HG03159 (cell line): Measurements from ENCODE around the gene TTC12.

Experiments
- ATAC-seq: cut with Tn5 transposase; IDR thresholded peaks from one replicate; pipeline ENCODE4 v1.9.1; 2021; ENCODE audit warnings: mild to moderate bottlenecking, moderate library complexity; ENCODE audit not compliant: unreplicated experiment

The TTC12 gene, protein sequence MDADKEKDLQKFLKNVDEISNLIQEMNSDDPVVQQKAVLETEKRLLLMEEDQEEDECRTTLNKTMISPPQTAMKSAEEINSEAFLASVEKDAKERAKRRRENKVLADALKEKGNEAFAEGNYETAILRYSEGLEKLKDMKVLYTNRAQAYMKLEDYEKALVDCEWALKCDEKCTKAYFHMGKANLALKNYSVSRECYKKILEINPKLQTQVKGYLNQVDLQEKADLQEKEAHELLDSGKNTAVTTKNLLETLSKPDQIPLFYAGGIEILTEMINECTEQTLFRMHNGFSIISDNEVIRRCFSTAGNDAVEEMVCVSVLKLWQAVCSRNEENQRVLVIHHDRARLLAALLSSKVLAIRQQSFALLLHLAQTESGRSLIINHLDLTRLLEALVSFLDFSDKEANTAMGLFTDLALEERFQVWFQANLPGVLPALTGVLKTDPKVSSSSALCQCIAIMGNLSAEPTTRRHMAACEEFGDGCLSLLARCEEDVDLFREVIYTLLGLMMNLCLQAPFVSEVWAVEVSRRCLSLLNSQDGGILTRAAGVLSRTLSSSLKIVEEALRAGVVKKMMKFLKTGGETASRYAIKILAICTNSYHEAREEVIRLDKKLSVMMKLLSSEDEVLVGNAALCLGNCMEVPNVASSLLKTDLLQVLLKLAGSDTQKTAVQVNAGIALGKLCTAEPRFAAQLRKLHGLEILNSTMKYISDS

DNA sequence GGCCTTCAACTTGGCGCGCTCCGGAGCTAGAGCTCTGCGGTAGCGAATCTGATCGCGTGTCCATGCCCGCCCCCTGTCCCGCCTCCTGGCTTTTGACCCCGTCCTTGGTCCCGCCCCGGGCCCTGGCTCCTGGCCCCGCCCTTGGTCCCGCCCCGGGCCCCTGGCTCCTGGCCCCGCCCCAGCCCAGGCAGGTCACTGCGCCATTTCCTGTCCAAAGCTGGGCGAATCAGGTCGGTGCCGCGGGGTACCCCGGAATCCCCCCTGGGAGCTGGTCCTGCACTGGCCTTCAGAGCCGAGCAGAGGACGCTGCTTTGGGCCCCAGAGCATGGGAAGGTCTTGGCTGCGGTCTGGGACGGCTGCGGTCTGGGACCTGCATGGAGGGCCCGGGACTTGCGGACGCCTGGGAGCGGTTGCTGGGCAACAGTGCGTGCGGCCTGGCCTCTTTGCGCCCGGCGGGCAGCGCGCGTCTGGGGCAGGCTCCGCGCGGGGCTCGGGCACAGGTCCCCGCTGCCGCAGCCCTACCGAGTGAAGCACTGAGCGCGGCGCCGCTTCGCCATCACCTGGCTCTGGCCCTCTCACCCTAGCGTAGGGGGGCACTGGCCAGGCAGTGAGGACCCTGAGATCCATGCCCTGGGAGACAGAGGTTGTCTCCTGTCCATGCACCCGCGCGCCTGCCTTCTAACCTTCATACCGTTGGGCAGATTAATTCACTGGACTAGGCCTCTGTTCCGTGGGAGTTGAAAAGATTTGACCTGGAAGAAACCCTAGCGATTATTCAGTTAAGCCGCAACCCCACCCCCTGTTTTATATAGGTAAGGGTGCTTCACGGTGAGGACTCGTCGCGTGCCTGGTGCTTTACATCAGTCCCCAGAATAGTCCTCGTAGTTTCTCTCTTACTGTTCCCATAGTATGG is at the start of gene TTC12:
Gene TTC12, plus strand, starts transcription at position 195 of the 913 bp plus-strand sequence. CDS start 1,675 bp downstream, outside the sequence.
- ATAC-seq: peak; percentile 98

DNA sequence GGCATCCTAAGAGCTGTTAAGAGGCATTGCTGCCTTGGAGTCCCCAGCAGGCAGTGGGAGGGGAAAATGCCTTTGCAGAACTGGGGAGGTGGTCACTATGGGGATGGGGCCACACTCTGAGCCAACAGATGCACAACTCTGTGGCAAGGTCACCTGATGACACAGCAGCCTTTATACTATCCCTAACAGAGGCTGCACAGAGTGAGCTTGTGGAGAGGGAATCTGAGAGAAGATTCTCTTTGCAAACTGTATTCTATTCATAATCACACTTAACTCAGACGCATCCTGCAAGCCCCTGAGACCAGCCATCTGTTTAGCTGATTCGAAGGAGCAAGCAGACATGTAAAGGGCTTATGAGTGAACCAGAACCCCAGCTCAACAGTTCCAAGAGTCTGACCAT is 49.0 kb upstream of the TTC12 start:
- no peak for ATAC-seq

DNA sequence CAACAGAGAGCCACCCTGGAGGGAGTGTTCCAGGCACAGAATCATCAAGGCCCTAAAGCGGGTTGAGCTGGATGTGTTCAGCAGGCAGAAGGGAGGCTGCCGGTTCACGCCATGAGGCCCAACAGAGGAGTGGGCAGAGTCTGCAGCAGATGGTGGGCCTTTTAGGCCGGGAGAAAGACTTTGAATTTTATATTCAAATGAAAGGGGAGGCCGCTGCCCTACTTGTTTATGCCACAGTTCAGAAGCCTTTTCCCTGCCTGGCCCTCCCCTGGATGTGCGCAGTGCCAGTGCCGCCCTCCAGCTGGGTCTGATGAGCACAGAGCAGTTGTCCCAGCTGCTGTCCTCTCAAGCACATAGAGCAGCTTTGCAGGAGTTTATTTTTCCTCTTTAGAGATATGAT is 46.9 kb upstream of the TTC12 start:
- ATAC-seq: no peak

DNA sequence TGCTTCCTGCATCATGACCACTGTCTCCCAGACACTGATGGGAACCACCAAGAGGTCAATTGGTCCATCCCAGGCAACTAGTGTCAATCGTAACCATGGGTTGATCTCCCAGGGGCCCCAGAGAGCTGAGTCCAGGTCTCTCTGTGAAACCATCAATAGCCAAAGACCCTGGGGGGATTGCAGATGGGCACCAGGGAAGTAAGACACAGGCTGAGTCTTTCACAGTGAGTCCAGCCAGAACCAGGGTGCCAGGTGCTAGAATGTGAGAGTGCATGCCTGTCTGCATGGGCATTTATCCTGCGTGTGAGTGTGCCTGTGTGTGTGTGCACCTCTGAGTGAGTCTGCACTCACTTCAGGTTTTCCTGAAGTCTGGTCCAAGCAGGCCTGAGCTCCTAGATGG is 45.3 kb upstream of the TTC12 start:
- no peak for ATAC-seq

DNA sequence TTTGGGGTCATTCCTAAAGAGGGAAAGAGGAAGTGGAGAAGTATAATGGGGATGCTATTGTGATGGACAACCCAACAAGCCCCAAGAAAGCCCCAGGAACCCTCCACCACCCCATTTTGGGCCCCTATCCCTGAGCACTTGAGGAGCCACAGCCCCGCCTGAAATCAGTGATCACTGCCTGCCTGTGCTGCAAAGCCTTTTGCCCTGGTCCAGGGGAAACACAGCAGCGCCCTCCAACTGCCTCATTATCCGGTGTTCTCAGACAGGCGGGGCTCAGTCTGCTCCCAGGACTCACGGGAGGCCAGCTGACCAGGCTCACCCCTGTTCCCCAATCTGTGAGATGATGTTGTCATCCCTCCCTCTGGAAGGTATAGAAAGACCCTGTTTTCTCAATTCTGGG is 44.7 kb upstream of the TTC12 start:
- ATAC-seq: no peak

DNA sequence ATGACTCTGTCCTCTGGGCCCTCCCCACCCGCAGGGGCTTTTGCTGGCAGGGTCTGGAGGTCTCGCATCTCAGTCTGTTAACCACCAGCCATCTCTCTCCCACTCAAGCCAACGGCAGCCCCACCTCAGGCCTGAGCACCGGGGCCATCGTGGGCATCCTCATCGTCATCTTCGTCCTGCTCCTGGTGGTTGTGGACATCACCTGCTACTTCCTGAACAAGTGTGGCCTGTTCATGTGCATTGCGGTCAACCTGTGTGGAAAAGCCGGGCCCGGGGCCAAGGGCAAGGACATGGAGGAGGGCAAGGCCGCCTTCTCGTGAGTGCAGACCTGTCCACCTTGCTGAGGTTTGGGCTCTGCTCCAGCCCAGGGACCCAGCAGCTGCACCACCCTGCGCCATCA is 44.3 kb upstream of the TTC12 start:
- ATAC-seq: no peak

DNA sequence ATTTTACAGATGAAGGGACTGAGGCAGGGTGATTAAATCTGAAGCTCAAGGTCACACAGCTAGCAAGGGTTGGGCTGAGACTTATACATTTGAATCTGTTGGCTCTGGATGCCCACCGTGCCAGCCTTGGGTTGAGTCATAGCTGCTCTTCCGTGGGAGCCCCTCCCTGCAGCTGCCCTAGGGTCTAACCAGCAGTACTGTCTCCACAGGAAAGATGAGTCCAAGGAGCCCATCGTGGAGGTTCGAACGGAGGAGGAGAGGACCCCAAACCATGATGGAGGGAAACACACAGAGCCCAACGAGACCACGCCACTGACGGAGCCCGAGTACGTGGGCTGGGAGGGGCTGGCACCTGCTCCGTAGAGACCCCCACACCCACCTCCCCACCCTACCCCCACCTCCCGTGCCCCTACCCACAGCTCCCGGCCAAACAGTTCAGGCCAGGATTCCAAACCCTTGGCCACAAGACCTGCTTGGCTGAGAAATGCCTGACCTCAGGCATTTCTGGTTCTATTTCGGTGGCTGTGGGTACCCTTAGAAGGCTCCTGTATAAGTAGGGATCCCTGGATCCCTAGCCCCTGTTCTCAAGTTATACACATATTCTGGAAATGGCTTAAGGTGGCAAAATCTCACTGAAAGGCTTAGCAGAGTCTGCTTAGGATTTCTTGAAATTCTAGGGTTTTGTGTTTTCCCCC is 42.7 kb upstream of the TTC12 start:
- ATAC-seq: no peak

DNA sequence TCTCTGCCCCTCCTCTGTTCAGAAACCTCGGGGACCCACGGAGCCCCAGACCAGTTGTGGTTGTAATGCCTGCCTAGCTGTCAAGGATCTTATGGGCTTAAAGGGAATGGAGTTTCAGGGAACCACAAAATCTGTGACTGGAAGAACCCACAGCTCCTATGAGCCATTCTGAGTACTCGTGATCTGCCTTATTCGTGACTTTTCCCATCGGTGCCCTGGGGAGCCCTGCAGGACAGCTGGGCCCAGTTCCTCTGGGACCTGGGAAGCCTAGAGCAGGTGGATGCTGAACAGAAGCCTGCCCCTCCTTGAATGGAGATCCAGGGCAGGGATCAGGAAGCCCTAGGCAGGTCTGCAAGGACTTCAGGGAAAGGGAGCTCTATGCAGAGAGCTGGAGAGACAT is 42.1 kb upstream of the TTC12 start:
- no peak for ATAC-seq

DNA sequence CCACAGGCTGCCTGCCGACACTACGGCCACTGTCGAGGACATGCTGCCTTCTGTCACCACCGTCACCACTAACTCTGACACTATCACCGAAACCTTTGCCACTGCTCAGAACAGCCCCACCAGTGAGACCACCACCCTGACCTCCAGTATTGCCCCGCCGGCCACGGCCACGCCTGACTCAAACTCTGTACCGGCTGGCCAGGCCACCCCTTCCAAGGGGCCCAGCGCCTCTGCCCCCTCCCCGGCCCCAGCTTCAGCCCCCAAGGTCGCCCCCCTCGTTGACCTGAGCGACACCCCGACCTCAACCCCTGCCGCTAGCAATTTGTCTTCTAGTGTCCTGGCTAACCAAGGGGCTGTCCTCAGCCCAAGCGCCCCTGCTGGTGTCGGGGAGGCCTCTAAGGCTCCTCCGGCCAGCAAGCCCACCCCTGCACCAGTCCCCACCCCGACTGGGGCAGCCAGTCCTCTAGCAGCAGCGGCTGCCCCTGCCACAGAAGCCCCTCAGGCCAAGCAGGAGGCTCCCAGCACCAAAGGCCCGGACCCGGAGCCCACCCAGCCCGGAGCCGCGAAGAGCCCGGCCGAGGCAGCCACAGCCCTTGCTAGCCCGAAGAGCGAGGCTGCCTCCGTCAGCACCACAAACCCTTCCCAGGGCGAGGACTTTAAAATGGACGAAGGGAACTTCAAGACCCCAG is 41.3 kb upstream of the TTC12 start:
- no peak for ATAC-seq

DNA sequence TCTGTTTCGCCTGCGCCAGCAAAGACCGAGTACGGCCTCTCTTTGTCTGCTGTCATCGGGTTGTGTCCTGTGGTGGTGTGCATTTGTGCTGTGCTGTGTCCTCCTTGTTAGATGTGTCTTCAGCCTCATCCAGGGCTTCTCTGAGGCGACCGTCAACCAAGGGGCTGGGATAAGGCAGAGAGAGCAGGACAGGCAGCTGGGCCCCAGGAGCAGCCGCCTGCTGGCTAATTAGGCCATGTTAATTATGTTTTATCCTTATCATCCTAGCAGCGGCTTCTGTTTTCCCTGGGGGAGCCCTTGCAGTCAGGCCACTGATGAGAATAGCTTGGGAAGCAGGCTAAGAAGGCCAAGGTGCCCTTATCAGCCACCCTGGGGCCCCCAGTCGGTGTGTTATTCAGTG is 40.7 kb upstream of the TTC12 start:
- ATAC-seq: no peak

DNA sequence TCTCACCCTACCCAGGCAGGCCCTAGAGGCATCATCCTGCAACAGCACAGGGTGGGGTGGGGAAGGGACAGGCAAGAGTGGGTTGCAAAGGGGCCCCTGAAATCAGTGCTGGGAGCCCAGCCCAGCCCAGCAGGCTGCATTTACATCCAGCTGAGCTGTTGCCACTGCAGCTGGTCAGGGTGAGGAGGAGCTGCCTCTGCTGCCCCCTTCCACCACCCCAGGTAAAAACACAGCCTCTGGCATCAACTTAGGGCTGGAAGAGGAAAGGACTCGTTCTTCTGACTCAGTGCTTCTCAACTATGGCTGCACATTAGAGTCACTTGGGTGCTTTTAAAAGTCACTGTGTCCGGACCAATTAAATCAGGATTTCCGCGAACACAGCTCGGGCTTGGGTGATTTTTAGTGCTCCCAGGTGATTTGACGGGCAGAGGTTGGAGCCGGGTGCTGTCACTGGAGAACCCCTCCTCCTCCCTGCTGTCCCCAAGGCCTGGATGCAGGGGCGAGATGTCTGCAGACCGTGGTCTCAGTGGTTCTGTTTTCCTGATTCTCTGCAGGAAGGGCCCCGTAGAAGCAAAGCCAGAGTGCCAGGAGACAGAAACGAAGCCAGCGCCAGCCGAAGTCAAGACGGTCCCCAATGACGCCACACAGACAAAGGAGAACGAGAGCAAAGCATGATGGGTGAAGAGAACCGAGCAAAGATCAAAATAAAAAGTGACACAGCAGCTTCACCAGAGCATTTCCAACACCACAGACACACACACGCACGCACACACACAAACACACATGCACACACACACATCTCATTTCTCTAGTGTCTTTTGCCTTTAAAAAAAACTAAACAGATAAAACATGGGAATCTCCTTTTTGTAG is 39.4 kb upstream of the TTC12 start:
- no peak for ATAC-seq

DNA sequence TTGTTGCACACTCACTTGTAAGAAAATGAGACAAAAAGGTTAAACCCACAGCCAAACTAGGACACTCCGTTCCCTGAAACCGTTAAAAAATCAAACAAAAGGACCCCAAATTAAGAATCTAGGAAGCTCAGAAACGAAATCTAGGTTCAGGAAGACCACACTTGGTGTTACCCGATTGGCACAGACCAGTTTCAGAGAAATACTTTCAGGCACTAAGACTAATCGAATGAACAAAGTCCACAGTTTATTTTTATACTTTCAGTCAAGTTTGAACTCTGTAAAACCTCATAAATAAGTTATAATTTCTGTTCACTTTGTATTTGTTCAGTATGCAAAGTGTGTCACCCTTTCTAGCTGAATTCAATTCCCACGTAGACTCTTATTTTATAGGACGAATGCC is 38.8 kb upstream of the TTC12 start:
- ATAC-seq: no peak

DNA sequence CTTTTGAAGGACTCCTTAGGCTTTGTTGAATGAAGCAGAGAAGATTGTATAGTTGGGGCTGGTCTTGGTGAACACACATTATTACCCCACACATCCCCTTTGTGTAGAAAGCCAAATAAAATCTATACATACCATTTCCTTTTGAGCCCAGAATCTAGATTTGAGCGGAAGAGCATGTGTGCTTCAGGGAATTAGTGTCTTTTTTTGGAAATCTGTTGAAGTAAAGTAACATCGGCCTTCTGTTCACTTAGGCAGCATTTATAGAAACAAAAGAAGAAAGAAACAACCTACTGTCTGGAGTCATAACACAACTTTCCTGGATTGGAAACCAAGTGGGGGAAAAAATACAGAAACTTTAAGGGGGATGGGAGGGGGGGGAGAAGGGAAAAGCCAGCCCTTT is 37.9 kb upstream of the TTC12 start:
- ATAC-seq: no peak

DNA sequence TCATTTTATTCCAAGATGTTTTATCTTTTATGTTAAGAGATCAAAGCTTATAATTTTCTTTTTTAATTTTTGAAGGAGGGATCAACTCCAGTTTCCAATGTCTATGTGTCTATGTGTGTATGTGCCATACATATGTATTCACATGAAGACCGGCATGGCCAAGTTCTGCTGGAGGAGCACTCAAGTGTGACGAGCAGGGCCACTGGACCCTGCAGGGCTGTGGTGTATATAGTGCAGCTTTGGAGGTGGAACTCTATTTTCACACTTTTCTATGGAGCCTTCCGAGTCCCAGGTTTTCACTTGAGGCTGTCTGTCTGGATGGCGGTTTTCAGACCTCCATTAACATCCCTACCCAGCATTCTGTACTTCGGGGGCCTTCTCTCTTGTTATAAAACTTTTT is 36.5 kb upstream of the TTC12 start:
- ATAC-seq: no peak

DNA sequence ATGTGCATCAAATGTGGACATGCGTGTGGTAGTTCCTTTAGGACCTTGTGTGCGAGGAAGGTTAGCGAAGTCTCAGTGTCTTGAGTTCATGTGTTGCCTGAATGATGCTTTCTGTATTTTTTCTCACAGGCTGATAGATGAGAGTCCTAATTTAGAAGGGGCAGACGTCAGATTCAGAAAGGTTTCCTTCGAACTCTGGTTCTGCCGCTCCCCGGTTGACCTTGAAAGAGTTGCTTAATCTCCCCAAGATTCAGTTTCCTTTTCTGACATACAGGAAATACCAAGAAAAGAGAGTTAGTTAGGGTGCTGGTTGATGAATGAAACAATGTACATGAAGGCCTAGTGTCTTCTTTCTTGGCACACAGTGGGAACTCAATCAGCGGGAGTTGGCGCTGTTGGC is 35.9 kb upstream of the TTC12 start:
- no peak for ATAC-seq

DNA sequence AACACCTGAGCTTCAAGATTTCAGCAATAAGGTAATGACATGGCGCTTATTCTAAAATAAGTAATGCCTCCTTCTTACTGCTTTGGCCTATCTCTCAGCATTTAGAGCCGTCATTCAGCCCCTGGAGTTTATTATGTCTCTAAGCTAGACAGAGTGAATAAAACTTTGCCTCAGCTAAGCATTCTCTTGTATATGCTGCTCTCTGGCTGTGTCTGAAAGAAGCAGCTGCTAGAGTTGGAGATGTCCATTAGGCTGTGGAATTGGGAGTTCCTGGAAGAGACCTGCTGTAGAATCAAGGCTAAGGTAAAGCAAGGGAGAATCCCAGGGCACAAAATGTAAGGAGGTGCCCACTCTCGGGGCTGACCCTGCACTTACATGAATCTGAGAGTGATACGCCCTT is 35.5 kb upstream of the TTC12 start:
- ATAC-seq: no peak

DNA sequence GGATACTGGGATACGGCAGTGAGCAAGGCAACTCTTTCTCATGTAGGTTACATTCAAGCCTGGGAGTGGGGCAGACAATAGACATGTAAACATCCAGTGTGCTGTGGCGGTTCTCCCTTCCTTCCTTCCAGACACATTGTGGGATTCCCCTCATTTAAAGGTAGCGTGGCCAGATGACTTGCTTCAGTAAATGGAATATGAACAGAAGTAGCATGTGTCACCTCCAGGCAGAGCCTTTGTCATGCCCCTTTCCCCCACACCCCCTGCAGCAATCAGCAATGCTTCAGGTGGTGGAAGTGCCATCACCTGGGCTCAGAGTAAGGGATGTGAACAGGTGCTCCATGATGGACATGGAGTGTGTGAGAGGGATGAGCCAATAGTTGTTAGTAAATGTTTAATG is 34.8 kb upstream of the TTC12 start:
- no peak for ATAC-seq

DNA sequence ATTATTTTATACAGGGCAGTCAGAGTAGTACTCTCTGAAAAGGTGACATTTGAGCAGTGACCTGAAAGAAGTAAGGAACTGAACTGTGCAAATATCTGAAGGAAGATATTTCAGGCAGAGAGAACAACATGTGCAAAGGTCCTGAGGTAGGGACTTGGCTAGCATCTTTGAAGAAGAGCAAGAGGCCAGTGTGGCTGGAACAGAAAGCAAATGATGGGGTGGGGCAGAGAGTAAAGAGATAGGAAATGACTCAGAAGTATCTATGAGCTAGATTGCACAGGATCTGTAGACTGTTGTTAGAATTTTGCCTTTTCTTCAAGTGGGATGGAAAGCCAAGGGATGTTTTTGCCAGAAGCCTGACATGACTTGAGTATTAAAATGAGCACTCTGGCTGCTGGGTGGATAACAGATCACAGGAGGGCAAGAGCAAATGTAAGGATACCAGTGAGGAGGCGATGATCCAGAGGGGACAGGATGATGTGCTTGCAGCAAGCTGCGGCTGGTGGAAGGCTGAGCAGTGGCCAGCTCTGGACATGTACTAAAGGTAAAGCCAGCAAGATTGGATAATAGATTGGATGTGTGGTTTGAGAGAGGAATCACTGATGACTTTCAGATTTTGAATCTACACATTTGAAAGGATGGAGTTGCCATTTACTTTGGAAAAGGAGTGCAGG is 33.2 kb upstream of the TTC12 start:
- no peak for ATAC-seq
